Mesangial cell (primary cell): ENCODE data around the gene UBE3C. TPM values are rescaled to one million over a fixed set of nuclear protein-coding genes. Genes with fewer than 3 reads are reported as not detected.

Source experiments
- total RNA-seq: library from RNA; depleted of rRNA; stranded (reverse); fragments of >200 nt; gene quantifications from 2 replicates; pipeline ENCODE4 v1.2.3, GENCODE V29; 2015

UBE3C gene
- 45.6 and 58.8 TPM in 2 replicates for total RNA-seq

GRCh38 chr7:157138424-157139110, at the start of gene UBE3C:
Gene UBE3C, plus strand, starts transcription at chr7:157138926. Its CDS starts 347 bp downstream, at chr7:157139273.

Other genes with a start within 250 kb of the UBE3C start
- gene LMBR1, start 245.7 kb upstream of the UBE3C start, total RNA-seq: 29.3 and 42.7 TPM in 2 replicates
- gene NOM1, start 189.2 kb upstream of the UBE3C start, total RNA-seq: 6.6 and 10.4 TPM in 2 replicates
- 0.33 and 0.63 TPM in 2 replicates for gene MNX1, start 128.3 kb upstream of the UBE3C start, total RNA-seq
- gene DNAJB6, start 198.1 kb downstream of the UBE3C start, total RNA-seq: 75.3 and 102 TPM in 2 replicates